HepG2 (cell line): ENCODE measurements around the gene HYCC1. TPM values are rescaled to one million over a fixed set of nuclear protein-coding genes. Genes with fewer than 3 reads are reported as not detected.

Source experiments
- ATAC-seq: fragments of 200-7000 bp; cut with Tn5 transposase; 3 replicates; pipeline ENCODE4 v1.9.1; 2020; ENCODE audit warnings: mild to moderate bottlenecking, moderate library complexity
- BruUV-seq: library from RNA; stranded (reverse); fragments of 400-500 nt; replicated peaks from 2 replicates; lab custom pipeline; 2021; lab: Mats Ljungman, UMichigan
- CTCF ChIA-PET: fragments of 300-600 bp; formaldehyde crosslinking; extraction: SDS; loops from one replicate; lab custom pipeline; 2021; ENCODE audit warnings: low total read pairs, inconsistent platforms, low intra/inter-chr PET ratio; lab: Yijun Ruan, JAX
- POLR2A ChIA-PET: fragments of 350-600 bp; sonication (Branson Sonifier 250); formaldehyde crosslinking; loops from one replicate; lab custom pipeline; 2020; ENCODE audit warnings: antibody characterized with exemption, inconsistent platforms; lab: Yijun Ruan, JAX
- DNase-seq: peaks from one replicate; pipeline ENCODE4 v3.0.0-alpha.2; 2015; ENCODE audit warnings: low spot score
- FAIRE-seq: peaks from 3 replicates; lab custom pipeline; 2011; peaks lifted over from hg19 to GRCh38; lab: Jason Lieb, UNC
- H2AFZ ChIP-seq: one replicate; pipeline ENCODE4 v1.6.1; 2011; ENCODE audit warnings: low read length, inconsistent platforms
- H3K27ac ChIP-seq: fragments of 300-600 bp; 3 replicates; pipeline ENCODE4 v1.8.0; 2011; ENCODE audit warnings: mixed run types, mild to moderate bottlenecking, mixed read lengths, low read length, inconsistent platforms; ENCODE audit not compliant: insufficient read depth; ENCODE audit errors: extremely low read length
- H3K27me3 ChIP-seq, 2 experiments: fragments of 200-600 bp in 1 of 2; 2 replicates in 1 of 2; 3 replicates in 1 of 2; pipeline versions ENCODE4 v1.6.0 to v1.8.0; 2011; ENCODE audit warnings: low read length in 2 of 2, mild to moderate bottlenecking in 2 of 2, moderate library complexity in 2 of 2, inconsistent platforms in 1 of 2; ENCODE audit not compliant: insufficient read depth in 2 of 2, control insufficient read depth in 1 of 2
- H3K36me3 ChIP-seq, 2 experiments: fragments of 200-600 bp in 1 of 2; replicated peaks in 1 of 2; 2 replicates in 1 of 2; 3 replicates in 1 of 2; pipeline versions ENCODE4 v1.5.1 to v1.8.0; 2011; ENCODE audit warnings: low read length in 2 of 2, inconsistent platforms in 1 of 2; ENCODE audit not compliant: insufficient read depth in 2 of 2, control insufficient read depth in 1 of 2
- H3K4me1 ChIP-seq: 2 replicates; pipeline ENCODE4 v1.5.1; 2012; ENCODE audit warnings: low read length, inconsistent platforms; ENCODE audit not compliant: insufficient read depth
- H3K4me2 ChIP-seq: 2 replicates; pipeline ENCODE4 v1.6.0; 2011; ENCODE audit warnings: low read depth, low read length, inconsistent platforms
- H3K4me3 ChIP-seq, 3 experiments: fragments of 200-600 bp in 1 of 3; sonication (generic), shearing (Covaris generic) in 1 of 3; replicated peaks in 1 of 3; 2 replicates each; pipeline ENCODE4 v1.5.1; 2011 to 2016; ENCODE audit warnings: low read length in 3 of 3, inconsistent platforms in 2 of 3, low read depth in 2 of 3, mild to moderate bottlenecking in 2 of 3, control low read depth in 1 of 3, mixed read lengths in 1 of 3; ENCODE audit not compliant: insufficient read depth in 1 of 3
- H3K79me2 ChIP-seq: one replicate; pipeline ENCODE4 v1.6.1; 2011; ENCODE audit warnings: low read length, inconsistent platforms; ENCODE audit not compliant: insufficient read depth
- H3K9ac ChIP-seq: 2 replicates; pipeline ENCODE4 v1.6.0; 2011; ENCODE audit warnings: mild to moderate bottlenecking, low read depth, low read length, inconsistent platforms; ENCODE audit not compliant: insufficient read depth
- H3K9me3 ChIP-seq: 2 replicates; pipeline ENCODE4 v1.5.1; 2012; ENCODE audit warnings: mild to moderate bottlenecking, low read length
- H4K20me1 ChIP-seq: 2 replicates; pipeline ENCODE4 v1.6.0; 2011; ENCODE audit warnings: inconsistent platforms, mild to moderate bottlenecking, low read length, moderate library complexity; ENCODE audit not compliant: insufficient read depth
- JUN ChIP-seq: sonication (generic); formaldehyde crosslinking; IDR thresholded peaks from 2 replicates; pipeline ENCODE4 v1.4.0; 2020; ENCODE audit warnings: mild to moderate bottlenecking, missing genetic modification reagents
- PRDM15 ChIP-seq: sonication (generic); formaldehyde crosslinking; IDR thresholded peaks from 2 replicates; pipeline ENCODE4 v1.4.0; 2020; ENCODE audit warnings: missing genetic modification reagents
- RERE ChIP-seq: IDR thresholded peaks from 2 replicates; pipeline ENCODE4 v1.6.1; 2016; ENCODE audit warnings: low read depth, missing genetic modification reagents, missing compliant biosample characterization
- SOX13 ChIP-seq, 3 experiments: fragments of 450-650 bp in 1 of 3; sonication (generic) in 1 of 3; formaldehyde crosslinking in 1 of 3; IDR thresholded peaks in 2 of 3; conservative IDR thresholded peaks in 1 of 3; 2 replicates each; pipeline versions ENCODE4 v1.5.0 to v1.6.1; 2016 to 2020; ENCODE audit warnings: antibody characterized with exemption in 1 of 3, mild to moderate bottlenecking in 1 of 3, missing compliant biosample characterization in 1 of 3, missing genetic modification reagents in 1 of 3, moderate library complexity in 1 of 3
- TARDBP ChIP-seq: sonication (generic); formaldehyde crosslinking; IDR thresholded peaks from 2 replicates; pipeline ENCODE4 v1.8.0; 2022; ENCODE audit warnings: mild to moderate bottlenecking, missing genetic modification reagents
- TBL1XR1 ChIP-seq: fragments of 150-350 bp; IDR thresholded peaks from 2 replicates; pipeline ENCODE4 v1.6.1; 2014; ENCODE audit warnings: borderline replicate concordance, low read length; ENCODE audit not compliant: partially characterized antibody
- ZNF331 ChIP-seq: sonication (generic); formaldehyde crosslinking; IDR thresholded peaks from 2 replicates; pipeline ENCODE4 v1.4.0; 2020; ENCODE audit warnings: missing genetic modification reagents
- ZNF598 ChIP-seq: sonication (generic); formaldehyde crosslinking; IDR thresholded peaks from 2 replicates; pipeline ENCODE4 v1.5.1; 2020; ENCODE audit warnings: mild to moderate bottlenecking, missing genetic modification reagents, borderline replicate concordance
- ZNF710 ChIP-seq: sonication (generic); formaldehyde crosslinking; IDR thresholded peaks from 2 replicates; pipeline ENCODE4 v1.5.0; 2020; ENCODE audit warnings: mild to moderate bottlenecking, missing genetic modification reagents, borderline replicate concordance
- WGBS: methylation state at CpG from one replicate; pipeline ENCODE4 v1.1.6; 2017; ENCODE audit warnings: low lambda C conversion rate; 5-methylcytosine and 5-hydroxymethylcytosine counted together
- in situ Hi-C: cut with HindIII; loops from 2 replicates; pipeline ENCODE4 v1.10.0; 2017; ENCODE audit warnings: low pct_unique_long_range_greater_than_20kb; ENCODE audit not compliant: extremely low pct_ligation_motif_present
- intact Hi-C: fragments of 100-400 bp; cut with micrococcal nuclease; formaldehyde crosslinking; loops from one replicate; pipeline ENCODE4 v1.10.0; 2022; ENCODE audit not compliant: unreplicated experiment
- polyA plus RNA-seq, 8 experiments: library from polyadenylated mRNA; depleted of rRNA in 3 of 8; stranded (reverse) in 7 of 8; unstranded in 1 of 8; fragments of >200 nt; fragmentation: Illumina TruSeq in 4 of 8; extraction: Trizol in 4 of 8; gene quantifications; 2 replicates each; pipeline versions ENCODE4 v1.2.1 to v1.2.3, GENCODE V29; 2011 to 2016; ENCODE audit warnings: low read depth in 4 of 8, missing spikeins in 1 of 8, mixed read lengths in 1 of 8; ENCODE audit not compliant: insufficient read depth in 1 of 8
- total RNA-seq, 5 experiments: library from RNA; depleted of rRNA; stranded (reverse); fragments of >200 nt; fragmentation: Illumina TruSeq; extraction: Trizol; gene quantifications; 2 replicates each; pipeline ENCODE4 v1.2.3, GENCODE V29; 2016; ENCODE audit warnings: low read depth in 1 of 5
- TF ChIP-seq, protein P1 (sequence below): IDR thresholded peaks from 2 replicates; pipeline ENCODE4 v1.6.1; 2016

Gene HYCC1
- total and polyA plus RNA-seq, 2 of the 13 experiments (the other 11 are each of a cell fraction or from before 2014, with no cell fraction given): 9.5 to 41.8 TPM

GRCh38 chr7:23018750-23019149, 4.8 kb upstream of the HYCC1 start:
- ATAC-seq (no peak), DNase-seq (no peak), FAIRE-seq (no peak)
- no peak overlapping the region for H3K27ac ChIP-seq
- H3K4me2 ChIP-seq: no peak overlapping the region
- H4K20me1 ChIP-seq: no peaks in the 10 kb centered on the region
- no peaks in the 10 kb centered on the region for H3K79me2 ChIP-seq
- POLR2A ChIA-PET: no interaction called here
- no peak overlapping the region for H2AFZ ChIP-seq
- peaks cover 33% of the 10 kb centered on the region for H3K4me1 ChIP-seq
- CTCF ChIA-PET: no interaction called here
- no peaks in the 10 kb centered on the region for H3K9me3 ChIP-seq
- WGBS: 33% methylated on average over 6 of the region's 6 CpGs
- intact Hi-C loops (no loop called here), in situ Hi-C loops (no loop called here)
- no peak overlapping the region for H3K4me3 ChIP-seq
- H3K36me3 ChIP-seq: no peaks in the 10 kb centered on the region
- no peak overlapping the region for H3K9ac ChIP-seq
- no TSS peak for BruUV-seq
- H3K27me3 ChIP-seq: peaks cover 0 to 13% of the 10 kb centered on the region in 2 experiments; a peak in 2 of 5 replicates
- TF ChIP-seq RERE (CRISPR knock-in tag) (no peak), SOX13 (IDR thresholded peaks at IDR 0.05) (peak; percentile 42; the same call in 1 of the 2 replicates), SOX13 (CRISPR knock-in tag; conservative IDR thresholded peaks at IDR 0.05 in 1 of 2, IDR thresholded peaks at IDR 0.05 in 1 of 2) (peak in 1 of 2 experiments; percentile 88; a peak in 2 of 4 replicates), PRDM15 (CRISPR knock-in tag) (peak; percentile 55; the same call in 1 of the 2 replicates), TARDBP (CRISPR knock-in tag) (no peak), JUN (no peak), ZNF710 (CRISPR knock-in tag) (peak; percentile 39; the same call in 1 of the 2 replicates), ZNF598 (no peak), TBL1XR1 (no peak), ZNF331 (no peak)
- TF ChIP-seq, protein P1, sequence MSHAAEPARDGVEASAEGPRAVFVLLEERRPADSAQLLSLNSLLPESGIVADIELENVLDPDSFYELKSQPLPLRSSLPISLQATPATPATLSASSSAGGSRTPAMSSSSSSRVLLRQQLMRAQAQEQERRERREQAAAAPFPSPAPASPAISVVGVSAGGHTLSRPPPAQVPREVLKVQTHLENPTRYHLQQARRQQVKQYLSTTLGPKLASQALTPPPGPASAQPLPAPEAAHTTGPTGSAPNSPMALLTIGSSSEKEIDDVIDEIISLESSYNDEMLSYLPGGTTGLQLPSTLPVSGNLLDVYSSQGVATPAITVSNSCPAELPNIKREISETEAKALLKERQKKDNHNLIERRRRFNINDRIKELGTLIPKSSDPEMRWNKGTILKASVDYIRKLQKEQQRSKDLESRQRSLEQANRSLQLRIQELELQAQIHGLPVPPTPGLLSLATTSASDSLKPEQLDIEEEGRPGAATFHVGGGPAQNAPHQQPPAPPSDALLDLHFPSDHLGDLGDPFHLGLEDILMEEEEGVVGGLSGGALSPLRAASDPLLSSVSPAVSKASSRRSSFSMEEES (CRISPR knock-in tag): no peak
